GM21390 (cell line): ENCODE measurements around the gene SLC7A10.
"Not testable (repeated sequence)": the region's sequence is repeated elsewhere in the genome, so short reads cannot be mapped to it uniquely, and the experiment has no call there.

Experiments used
- ATAC-seq: cut with Tn5 transposase; IDR thresholded peaks from one replicate; pipeline ENCODE4 v1.9.1; 2021; ENCODE audit not compliant: unreplicated experiment

SLC7A10 gene

DNA sequence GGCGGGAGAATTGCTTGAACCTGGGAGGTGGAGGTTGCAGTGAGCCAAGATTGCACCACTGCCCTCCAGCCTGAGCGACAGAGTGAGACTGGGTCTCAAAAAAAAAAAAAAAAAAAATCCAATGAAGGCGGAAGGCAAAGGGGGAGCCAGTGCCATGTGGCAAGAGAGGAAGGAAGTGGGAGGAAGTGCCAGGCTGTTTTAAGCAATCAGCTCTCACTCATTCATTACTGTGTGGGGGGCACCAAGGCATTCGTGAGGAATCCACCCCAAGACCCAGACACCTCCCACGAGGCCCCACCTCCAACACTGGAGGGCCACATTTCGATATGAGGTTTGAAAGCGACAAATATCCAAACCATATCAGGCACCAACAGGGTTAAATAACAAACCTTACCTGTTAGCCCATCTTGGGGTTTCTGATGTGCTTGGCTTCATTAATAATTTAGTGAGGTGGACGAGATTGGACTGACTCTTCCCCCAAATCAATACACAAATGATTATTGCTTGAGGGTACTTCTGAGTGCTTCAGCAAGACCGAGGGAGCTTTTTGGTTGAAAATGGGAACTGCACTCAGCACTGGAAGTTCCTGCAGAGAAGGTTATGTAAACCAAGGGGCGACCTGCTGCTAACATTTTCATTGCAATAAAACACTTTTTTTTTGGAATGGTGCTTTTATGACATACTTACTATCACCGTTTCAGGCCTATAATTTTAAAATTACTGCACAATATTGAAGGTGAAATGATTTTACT, 39.0 kb downstream of the SLC7A10 start:
- ATAC-seq: no peak

DNA sequence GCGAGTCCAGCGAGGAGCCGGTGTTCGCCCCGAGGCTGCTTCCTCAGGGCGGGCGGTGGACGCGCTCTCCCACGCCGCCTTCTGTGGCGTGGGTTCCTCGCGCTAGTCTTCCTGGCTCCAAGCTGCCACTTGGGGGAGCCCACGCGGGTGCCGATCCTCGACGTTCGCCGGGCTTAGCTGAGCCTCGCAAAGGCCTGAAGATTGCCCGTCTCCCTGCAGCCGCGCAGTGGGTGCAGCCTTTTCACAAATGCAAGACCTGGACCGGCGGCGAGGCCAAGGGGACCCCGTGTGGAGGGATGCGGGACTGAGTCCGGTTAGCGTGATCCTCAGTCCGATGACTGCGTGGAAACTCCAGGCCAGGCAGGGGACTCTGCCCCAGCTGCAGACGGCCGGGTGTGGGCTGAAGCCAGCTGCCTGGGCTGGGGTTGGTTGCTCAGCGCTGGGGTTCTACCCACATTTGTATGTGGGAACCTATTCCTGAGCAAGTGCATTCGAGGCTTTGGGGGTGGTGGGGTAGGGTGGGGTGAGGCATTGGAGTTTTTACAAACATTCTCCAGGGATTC, 48.2 kb downstream of the SLC7A10 start:
- peak; percentile 7 for ATAC-seq

DNA sequence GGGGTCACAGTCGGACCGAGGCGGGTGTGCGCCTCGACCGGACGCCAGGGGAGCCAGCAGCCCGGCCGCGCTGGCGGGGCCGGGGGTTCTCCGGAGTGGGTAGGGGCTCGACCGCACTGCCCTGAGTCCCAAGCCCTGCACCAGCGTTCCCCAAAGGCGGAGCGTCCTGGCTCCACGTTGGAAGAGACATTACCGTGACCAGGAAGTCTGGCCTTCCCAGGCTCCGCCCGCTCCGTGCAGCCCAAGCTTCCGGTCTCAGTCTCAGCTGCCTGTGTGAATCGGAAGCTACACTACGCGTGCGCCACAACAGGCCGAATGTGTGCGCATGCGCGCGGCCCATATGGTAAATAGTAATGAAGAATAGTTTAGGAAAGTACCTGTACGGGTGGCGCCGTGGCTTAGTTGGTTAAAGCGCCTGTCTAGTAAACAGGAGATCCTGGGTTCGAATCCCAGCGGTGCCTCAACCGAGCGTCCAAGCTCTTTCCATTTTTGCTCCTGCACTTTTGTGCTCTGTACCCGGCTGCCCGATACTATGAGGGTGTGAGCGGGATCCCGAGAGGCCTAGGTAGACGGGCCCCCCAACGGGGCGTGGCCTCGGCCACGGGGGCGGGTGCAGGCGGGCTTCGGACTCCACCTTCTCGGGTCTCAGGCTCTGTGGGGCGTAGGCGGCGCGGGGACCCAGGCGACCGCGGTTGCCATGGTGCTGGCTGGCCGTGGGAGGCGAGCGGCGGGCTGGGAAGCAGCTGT, 48.8 kb downstream of the SLC7A10 start:
- peak; percentile 79 for ATAC-seq

DNA sequence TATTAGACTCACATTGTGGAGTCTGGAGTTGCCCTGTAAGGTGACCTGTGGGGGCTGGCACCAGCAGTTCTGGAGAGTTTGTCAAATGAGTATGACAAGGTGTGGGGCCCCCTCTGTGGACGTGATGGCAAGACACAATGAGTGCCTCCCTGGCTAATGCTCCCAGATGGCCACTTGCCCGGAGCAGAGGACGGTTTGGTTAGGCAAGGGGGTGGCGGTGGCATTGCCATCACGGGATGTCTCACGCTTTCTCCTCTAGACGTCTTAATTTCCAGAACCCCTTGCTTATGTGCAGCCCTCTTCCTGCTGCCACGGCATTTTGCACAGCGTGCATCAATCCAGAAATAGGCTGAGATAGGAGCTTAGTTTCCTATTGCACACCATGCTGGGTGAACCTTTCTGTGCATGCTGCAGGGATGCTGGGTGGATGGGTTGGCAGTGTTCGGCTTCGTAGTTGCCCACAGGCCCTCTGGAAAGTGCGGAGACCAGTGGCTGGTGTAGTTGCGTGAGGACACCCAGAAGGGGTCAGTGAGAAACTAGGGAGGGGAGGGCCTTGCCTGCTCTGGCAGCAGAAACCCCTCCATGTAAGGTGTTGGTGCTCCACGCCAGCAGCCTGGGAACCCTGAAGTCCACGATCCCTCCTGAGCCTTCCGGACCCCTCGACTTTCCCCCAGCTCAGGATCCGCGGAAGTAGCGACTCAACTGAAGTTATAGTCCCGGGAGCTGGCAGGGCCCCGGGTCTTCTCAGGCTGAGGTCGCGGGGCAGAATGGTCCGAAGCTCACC, 49.6 kb downstream of the SLC7A10 start:
- peak; percentile 8 for ATAC-seq

DNA sequence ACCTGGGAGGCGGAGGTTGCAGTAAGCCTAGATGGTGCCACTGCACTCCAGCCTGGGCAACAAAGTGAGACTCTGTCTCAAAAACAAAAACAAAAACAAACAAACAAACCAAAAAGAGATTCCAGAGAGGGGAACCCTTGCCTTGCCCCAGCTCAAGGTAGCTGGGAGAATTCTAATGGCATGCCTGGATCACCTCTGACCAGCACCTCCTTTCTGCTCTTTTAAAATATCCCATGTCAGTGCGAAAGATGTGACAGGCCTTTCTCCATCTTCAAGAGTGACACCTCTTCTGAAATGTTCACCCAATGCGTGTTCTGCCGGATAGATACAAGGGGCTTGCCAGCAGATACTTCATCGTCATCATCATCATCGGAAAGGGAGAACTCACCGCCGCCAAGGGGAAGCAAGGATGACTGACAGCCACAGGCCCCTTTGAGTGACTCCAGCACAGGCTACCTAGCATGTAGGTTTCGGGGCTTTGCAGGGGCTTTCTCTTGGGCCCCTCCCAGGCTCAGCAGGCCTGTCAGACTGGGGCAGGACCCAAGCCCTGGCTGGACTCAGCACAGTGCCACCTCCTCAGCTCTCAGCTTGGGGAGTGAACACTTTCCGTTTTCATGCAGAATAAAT, 50.4 kb downstream of the SLC7A10 start:
- ATAC-seq: no peak

DNA sequence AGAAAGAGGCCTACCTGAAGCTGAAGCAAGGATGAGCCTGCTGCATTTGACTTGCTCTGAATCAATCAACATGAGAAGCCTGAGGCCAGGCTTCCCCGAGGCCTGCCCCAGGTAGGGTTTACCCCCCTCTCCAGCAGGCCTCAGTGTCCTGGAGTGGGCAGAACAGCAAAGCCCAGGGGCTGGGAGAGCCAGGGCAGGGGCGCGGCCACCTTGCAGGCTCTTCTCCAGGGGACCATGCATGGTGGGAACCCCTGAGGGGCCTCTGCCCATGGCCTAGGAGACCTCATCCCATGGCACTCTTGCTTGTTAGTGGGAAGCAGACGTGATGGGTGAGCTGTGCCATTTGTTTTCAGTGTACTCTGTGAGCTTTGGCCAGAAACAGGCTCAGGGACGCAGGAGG, 51.5 kb downstream of the SLC7A10 start:
- ATAC-seq: no peak

DNA sequence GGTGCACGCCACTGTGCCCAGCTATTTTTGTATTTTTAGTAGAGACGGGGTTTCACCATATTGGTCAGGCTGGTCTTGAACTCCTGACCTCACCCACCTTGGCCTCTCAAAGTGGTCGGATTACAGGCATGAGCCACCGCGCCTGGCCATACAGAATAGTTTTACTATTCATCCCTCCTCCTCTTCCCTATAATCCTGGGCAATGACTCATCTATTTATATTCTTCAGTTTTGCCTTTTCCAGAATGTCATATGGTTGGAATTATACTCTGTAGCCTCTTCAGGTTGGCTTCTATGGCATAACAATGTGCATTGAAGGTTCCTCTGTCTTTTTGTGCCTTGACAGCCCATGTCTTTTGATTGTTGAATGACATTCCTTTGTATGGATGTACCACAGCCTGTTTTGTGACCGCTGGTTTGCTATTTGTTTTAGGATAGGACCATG, 53.7 kb downstream of the SLC7A10 start:
- no peak for ATAC-seq

DNA sequence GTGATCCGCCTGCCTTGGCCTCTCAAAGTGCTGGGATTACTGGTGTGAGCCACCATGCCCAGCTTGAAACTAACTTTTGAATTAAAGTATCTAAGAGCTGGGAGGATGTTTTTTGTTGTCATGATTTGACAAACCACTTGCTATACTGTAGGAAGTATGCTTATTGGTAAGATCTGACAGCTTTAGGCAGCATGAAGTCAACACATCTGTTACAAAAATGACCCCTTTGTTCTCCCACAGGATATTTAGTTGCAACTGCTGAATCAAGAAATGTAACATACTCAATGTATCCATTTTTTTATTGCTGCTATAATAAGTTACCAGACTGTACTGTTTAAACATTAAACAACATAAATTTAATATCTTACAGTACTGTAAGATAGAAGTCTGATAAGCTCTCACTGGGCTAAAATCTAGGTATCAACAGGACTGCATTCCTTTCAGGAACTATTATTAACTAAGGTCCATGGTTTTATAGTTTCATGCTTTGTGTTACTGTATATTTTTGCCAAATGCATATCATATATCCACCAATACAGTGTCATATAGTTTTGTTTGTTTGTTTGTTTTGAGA, 54.3 kb downstream of the SLC7A10 start:
- ATAC-seq: no peak

DNA sequence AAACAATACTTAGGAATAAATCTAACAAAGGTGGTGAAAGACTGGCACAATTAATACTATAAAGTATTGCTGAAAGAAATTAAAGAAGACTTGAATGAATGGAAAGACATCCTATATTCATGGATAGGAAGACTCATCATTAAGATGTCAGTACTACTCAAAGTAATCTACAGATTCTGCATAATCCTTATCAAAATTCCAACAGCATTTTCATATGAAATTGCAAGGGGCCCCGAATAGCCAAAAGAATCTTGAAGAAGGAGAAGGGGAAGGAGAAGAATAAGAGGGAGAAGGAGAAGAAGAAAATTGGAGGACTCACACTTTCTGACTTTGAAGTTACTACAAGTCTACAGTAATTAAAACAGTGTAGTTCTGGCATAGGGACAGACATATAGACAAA, 57.1 kb downstream of the SLC7A10 start:
- no peak for ATAC-seq

DNA sequence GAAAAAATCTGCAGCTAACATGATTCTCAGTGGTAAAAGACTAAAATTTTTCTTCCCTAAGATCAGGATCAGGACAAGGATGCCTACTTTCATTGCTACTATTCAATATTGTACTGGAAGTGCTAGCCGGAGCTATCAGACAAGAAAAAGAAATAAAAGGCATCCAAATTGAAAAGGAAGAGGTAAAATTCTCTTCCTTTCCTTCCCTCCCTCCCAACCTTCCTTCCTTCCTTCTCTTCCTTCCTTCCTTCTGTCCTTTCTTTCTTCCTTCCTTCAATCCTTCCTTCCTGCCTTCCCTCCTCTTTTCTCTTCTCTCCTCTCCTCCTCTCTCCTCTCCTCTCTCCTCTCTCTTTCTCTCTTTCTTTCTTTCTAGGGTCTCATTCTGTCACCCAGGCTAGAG, 58.2 kb downstream of the SLC7A10 start:
- ATAC-seq: no peak

DNA sequence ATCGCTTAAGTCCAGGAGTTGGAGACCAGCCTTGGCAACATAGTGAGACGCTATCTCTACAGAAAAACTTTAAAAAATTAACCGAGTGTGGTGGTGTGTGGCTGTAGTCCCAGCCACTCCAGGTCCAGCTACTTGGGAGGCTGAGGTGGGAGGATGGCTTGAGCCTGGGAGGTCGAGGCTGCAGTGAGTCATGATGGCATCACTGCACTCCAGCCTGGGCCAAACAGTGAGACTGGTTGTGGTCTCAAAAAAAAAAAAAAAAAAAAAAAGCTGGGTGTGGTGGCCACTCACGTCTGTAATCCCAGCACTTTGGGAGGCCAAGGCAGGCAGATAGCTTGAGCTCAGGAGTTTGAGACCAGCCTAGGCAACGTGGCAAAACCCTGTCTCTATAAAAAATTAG, 59.6 kb downstream of the SLC7A10 start:
- ATAC-seq: not testable (repeated sequence)

DNA sequence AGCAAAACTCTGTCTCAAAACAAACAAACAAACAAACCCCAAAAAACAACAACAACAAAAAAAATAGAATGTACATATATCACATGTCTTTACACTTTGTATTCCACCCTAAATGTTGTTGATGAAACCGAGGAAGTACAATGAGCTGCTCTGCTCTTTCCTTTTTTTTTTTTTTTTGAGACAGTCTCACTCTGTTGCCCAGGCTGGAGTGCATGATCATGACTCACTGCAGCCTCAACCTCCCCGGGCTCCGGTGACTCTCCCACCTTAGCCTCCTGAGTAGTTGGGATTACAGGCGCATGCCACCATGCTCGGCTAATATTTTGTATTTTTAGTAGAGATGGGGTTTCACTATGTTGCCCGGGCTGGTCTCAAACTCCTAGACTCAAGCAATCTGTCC, 62.2 kb downstream of the SLC7A10 start:
- ATAC-seq: no peak

DNA sequence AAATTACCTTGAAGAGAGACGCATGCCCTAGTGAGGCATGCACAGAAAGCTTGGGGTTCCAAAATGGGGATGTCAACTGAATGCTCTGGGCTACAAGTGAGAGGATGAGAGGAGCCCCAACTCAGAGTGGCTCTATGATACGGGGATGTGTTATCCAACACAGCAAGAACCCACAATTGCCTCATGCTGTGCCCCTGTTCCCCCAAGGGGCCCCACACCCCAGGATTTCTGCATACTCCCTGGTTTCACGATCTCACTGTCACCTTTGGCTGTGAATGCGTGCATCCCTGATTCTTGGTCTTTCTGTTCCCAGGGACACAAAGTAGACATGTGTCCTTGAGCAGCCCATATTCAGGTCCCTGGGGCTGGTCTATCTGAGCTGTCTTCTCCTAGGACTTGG, 64.4 kb downstream of the SLC7A10 start:
- no peak for ATAC-seq

DNA sequence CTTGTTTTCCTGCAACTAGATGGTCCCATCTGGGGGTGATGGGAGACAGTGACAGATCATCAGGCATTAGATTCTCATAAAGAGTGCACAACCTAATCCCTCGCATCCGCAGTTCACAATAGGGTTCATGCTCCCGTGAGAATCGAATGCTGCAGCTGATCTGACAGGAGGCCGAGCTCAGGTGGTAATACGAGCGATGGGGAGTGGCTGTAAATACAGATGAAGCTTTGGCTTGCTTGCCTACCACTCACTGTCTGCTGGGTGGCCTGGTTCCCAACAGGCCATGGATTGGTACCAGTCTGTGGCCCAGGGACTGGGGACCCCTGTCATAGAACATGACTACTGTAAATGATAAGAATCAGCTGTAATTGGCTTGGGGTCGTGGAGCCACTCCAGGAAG, 65.8 kb downstream of the SLC7A10 start:
- no peak for ATAC-seq

DNA sequence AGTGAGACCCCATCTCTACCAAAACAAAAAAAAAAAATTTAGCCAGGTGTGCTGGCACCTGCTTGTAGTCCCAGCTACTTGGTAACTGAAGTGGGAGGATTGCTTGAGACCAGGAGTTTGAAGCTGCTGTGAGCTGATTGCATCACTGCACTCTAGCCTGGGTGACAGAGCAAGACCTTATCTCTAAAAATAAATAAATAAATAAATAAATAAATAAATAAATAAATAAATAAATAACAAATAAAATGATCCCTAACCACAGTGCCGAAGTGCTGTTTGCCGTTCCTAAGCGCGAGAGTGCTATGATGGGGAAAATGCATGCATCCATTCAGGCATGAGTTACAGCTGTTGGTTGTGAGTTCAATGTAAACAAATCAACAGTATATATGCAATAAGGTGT, 66.5 kb downstream of the SLC7A10 start:
- ATAC-seq: no peak
